ENCODE measurements around the gene RTN4RL1.
"Not testable (repeated sequence)": the region's sequence is repeated elsewhere in the genome, so short reads cannot be mapped to it uniquely, and the experiment has no call there.

The RTN4RL1 gene

GRCh38 chr17:2015314-2015713 lies 9.8 kb downstream of the RTN4RL1 start:
- H3K27ac ChIP-seq (ENCODE audit: low read depth, low read length): no peak overlapping the region
- H3K9me3 ChIP-seq (ENCODE audit: control insufficient read depth, insufficient read depth, low read length): no peaks in the 10 kb centered on the region
- peaks cover 37% of the 10 kb centered on the region for H3K27me3 ChIP-seq (ENCODE audit: control insufficient read depth, low read length)
- TF ChIP-seq EZH2phosphoT487 (IDR thresholded peaks at IDR 0.05; ENCODE audit: borderline replicate concordance, low read length) (no peak), CTCF (IDR thresholded peaks at IDR 0.05; ENCODE audit: low read depth, low read length, poor library complexity, severe bottlenecking) (no peak)
- no peaks in the 10 kb centered on the region for H3K36me3 ChIP-seq (ENCODE audit: control insufficient read depth, low read length)
- no peak overlapping the region for H3K4me3 ChIP-seq (ENCODE audit: low read length)
- no peaks in the 10 kb centered on the region for H3K79me2 ChIP-seq (ENCODE audit: control insufficient read depth, low read length)
- H3K9me2 ChIP-seq (replicated peaks; ENCODE audit: control insufficient read depth, low read length): no peaks in the 10 kb centered on the region
- H3K4me2 ChIP-seq (ENCODE audit: low read length): no peak overlapping the region
- H3K4me1 ChIP-seq (ENCODE audit: control insufficient read depth, low read length): peaks cover 5% of the 10 kb centered on the region
- H4K20me1 ChIP-seq (ENCODE audit: control insufficient read depth, insufficient read depth, low read depth, low read length): no peaks in the 10 kb centered on the region; the same call in 1 of the 2 replicates
- H3F3A ChIP-seq (ENCODE audit: control insufficient read depth, insufficient read depth): no peaks in the 10 kb centered on the region

- no peak overlapping the region for H3K4me3 ChIP-seq (ENCODE audit: low read length)
- no peaks in the 10 kb centered on the region for H3K9me2 ChIP-seq (replicated peaks; ENCODE audit: control insufficient read depth, low read length)
- H3K27ac ChIP-seq (ENCODE audit: low read depth, low read length): no peak overlapping the region
- H4K20me1 ChIP-seq (ENCODE audit: control insufficient read depth, insufficient read depth, low read depth, low read length): no peaks in the 10 kb centered on the region
- no peak for TF ChIP-seq EZH2phosphoT487 (IDR thresholded peaks at IDR 0.05; ENCODE audit: borderline replicate concordance, low read length)
- TF ChIP-seq CTCF (IDR thresholded peaks at IDR 0.05; ENCODE audit: low read depth, low read length, poor library complexity, severe bottlenecking): no peak
- H3K79me2 ChIP-seq (ENCODE audit: control insufficient read depth, low read length): no peaks in the 10 kb centered on the region
- H3K27me3 ChIP-seq (ENCODE audit: control insufficient read depth, low read length): peaks cover 25% of the 10 kb centered on the region
- H3K9me3 ChIP-seq (ENCODE audit: control insufficient read depth, insufficient read depth, low read length): no peaks in the 10 kb centered on the region
- no peaks in the 10 kb centered on the region for H3F3A ChIP-seq (ENCODE audit: control insufficient read depth, insufficient read depth)
- peaks cover 5% of the 10 kb centered on the region for H3K4me1 ChIP-seq (ENCODE audit: control insufficient read depth, low read length)
- no peak overlapping the region for H3K4me2 ChIP-seq (ENCODE audit: low read length)
- H3K36me3 ChIP-seq (ENCODE audit: control insufficient read depth, low read length): no peaks in the 10 kb centered on the region
These were observed 11.2 kb downstream of the RTN4RL1 start for GRCh38 chr17:2013994-2014317.

GRCh38 chr17:2013220-2013993 lies 11.7 kb downstream of the RTN4RL1 start:
- not testable (repeated sequence) for H4K20me1 ChIP-seq (ENCODE audit: control insufficient read depth, insufficient read depth, low read depth, low read length); H3K4me1 ChIP-seq (ENCODE audit: control insufficient read depth, low read length); H3K36me3 ChIP-seq (ENCODE audit: control insufficient read depth, low read length); H3K9me2 ChIP-seq (replicated peaks; ENCODE audit: control insufficient read depth, low read length); H3K4me3 ChIP-seq (ENCODE audit: low read length); H3F3A ChIP-seq (ENCODE audit: control insufficient read depth, insufficient read depth); H3K4me2 ChIP-seq (ENCODE audit: low read length); H3K79me2 ChIP-seq (ENCODE audit: control insufficient read depth, low read length); H3K27ac ChIP-seq (ENCODE audit: low read depth, low read length); H3K9me3 ChIP-seq (ENCODE audit: control insufficient read depth, insufficient read depth, low read length)
- H3K27me3 ChIP-seq (ENCODE audit: control insufficient read depth, low read length): peaks cover 19% of the 10 kb centered on the region

- no peaks in the 10 kb centered on the region for H3F3A ChIP-seq (ENCODE audit: control insufficient read depth, insufficient read depth)
- no peaks in the 10 kb centered on the region for H3K9me2 ChIP-seq (replicated peaks; ENCODE audit: control insufficient read depth, low read length)
- no peaks in the 10 kb centered on the region for H3K9me3 ChIP-seq (ENCODE audit: control insufficient read depth, insufficient read depth, low read length)
- H3K36me3 ChIP-seq (ENCODE audit: control insufficient read depth, low read length): no peaks in the 10 kb centered on the region
- H4K20me1 ChIP-seq (ENCODE audit: control insufficient read depth, insufficient read depth, low read depth, low read length): no peaks in the 10 kb centered on the region
- peaks cover 12% of the 10 kb centered on the region; the same call in 1 of the 2 replicates for H3K27me3 ChIP-seq (ENCODE audit: control insufficient read depth, low read length)
- H3K27ac ChIP-seq (ENCODE audit: low read depth, low read length): no peak overlapping the region
- H3K4me1 ChIP-seq (ENCODE audit: control insufficient read depth, low read length): peaks cover 3% of the 10 kb centered on the region
- TF ChIP-seq CTCF (IDR thresholded peaks at IDR 0.05; ENCODE audit: low read depth, low read length, poor library complexity, severe bottlenecking) (no peak), EZH2phosphoT487 (IDR thresholded peaks at IDR 0.05; ENCODE audit: borderline replicate concordance, low read length) (no peak)
- H3K4me3 ChIP-seq (ENCODE audit: low read length): no peak overlapping the region
- no peaks in the 10 kb centered on the region for H3K79me2 ChIP-seq (ENCODE audit: control insufficient read depth, low read length)
- H3K4me2 ChIP-seq (ENCODE audit: low read length): no peak overlapping the region
These were observed 12.6 kb downstream of the RTN4RL1 start for GRCh38 chr17:2012499-2012898.
